ENCODE data around the gene IL22RA2.
"Not testable (repeated sequence)": the region's sequence is repeated elsewhere in the genome, so short reads cannot be mapped to it uniquely, and the experiment has no call there.

IL22RA2 gene

GRCh38 chr6:137120748-137121147 lies 52.7 kb downstream of the IL22RA2 start:
- no peak for DNase-seq

- DNase-seq = peak; percentile 35
Measured at GRCh38 chr6:137119196-137120104, 54.0 kb downstream of the IL22RA2 start.

GRCh38 chr6:137117581-137117980 lies 55.9 kb downstream of the IL22RA2 start:
- DNase-seq = no peak

- no peak for DNase-seq
Measured at GRCh38 chr6:137116807-137117206, 56.6 kb downstream of the IL22RA2 start.

GRCh38 chr6:137115658-137116057 lies 57.8 kb downstream of the IL22RA2 start:
- DNase-seq = no peak

- peak; percentile 84 for DNase-seq
Measured at GRCh38 chr6:137112067-137112355, 61.4 kb downstream of the IL22RA2 start.

- peak; percentile 55 for DNase-seq
Measured at GRCh38 chr6:137111296-137112066, 62.0 kb downstream of the IL22RA2 start.

GRCh38 chr6:137107767-137108105 lies 65.7 kb downstream of the IL22RA2 start:
- DNase-seq = no peak

GRCh38 chr6:137107047-137107766 lies 66.2 kb downstream of the IL22RA2 start:
- not testable (repeated sequence) for DNase-seq

GRCh38 chr6:137106183-137106582 lies 67.3 kb downstream of the IL22RA2 start:
- DNase-seq = no peak

GRCh38 chr6:137105375-137105774 lies 68.1 kb downstream of the IL22RA2 start:
- DNase-seq = no peak

- no peak for DNase-seq
Measured at GRCh38 chr6:137104926-137105325, 68.5 kb downstream of the IL22RA2 start.

GRCh38 chr6:137102851-137103492 lies 70.5 kb downstream of the IL22RA2 start:
- DNase-seq = no peak

GRCh38 chr6:137102050-137102848 lies 71.2 kb downstream of the IL22RA2 start:
- no peak for DNase-seq

- DNase-seq = no peak
Measured at GRCh38 chr6:137099689-137100403, 73.6 kb downstream of the IL22RA2 start.

GRCh38 chr6:137097526-137097925 lies 75.9 kb downstream of the IL22RA2 start:
- no peak for DNase-seq

- DNase-seq = no peak
Measured at GRCh38 chr6:137097057-137097456, 76.4 kb downstream of the IL22RA2 start.

GRCh38 chr6:137095651-137096238 lies 77.7 kb downstream of the IL22RA2 start:
- no peak for DNase-seq

- no peak for DNase-seq
Measured at GRCh38 chr6:137095093-137095492, 78.4 kb downstream of the IL22RA2 start.

GRCh38 chr6:137094411-137095008 lies 78.9 kb downstream of the IL22RA2 start:
- DNase-seq = peak; percentile 60
